Fibroblast of lung (primary cell): Measurements from ENCODE around the gene KATNAL1. TPM values are rescaled to one million over a fixed set of nuclear protein-coding genes. Genes with fewer than 3 reads are reported as not detected.

Experiments
- DNase-seq, 2 donors: peaks; one replicate each; pipeline versions ENCODE4 v3.0.0 to v3.0.0-alpha.2; 2010; ENCODE audit warnings: low read depth in 2 of 2
- H2AFZ ChIP-seq: 2 replicates; pipeline ENCODE4 v1.5.1; 2012; ENCODE audit warnings: low read length, control low read depth, inconsistent platforms
- H3K27ac ChIP-seq: 2 replicates; pipeline ENCODE4 v1.5.1; 2011; ENCODE audit warnings: low read length, control low read depth; ENCODE audit not compliant: insufficient read depth
- H3K27me3 ChIP-seq: 2 replicates; pipeline ENCODE4 v1.5.1; 2011; ENCODE audit warnings: mild to moderate bottlenecking, low read length; ENCODE audit not compliant: control insufficient read depth, insufficient read depth
- H3K36me3 ChIP-seq: 2 replicates; pipeline ENCODE4 v1.5.1; 2011; ENCODE audit warnings: low read length; ENCODE audit not compliant: control insufficient read depth, insufficient read depth
- H3K4me1 ChIP-seq: 2 replicates; pipeline ENCODE4 v1.5.1; 2011; ENCODE audit warnings: low read length; ENCODE audit not compliant: control insufficient read depth, insufficient read depth; ENCODE audit errors: extremely low read depth
- H3K4me2 ChIP-seq: 2 replicates; pipeline ENCODE4 v1.5.1; 2011; ENCODE audit warnings: low read length, control low read depth; ENCODE audit not compliant: insufficient read depth; ENCODE audit errors: extremely low read depth
- H3K4me3 ChIP-seq, 4 experiments: fragments of 200-600 bp in 1 of 4; sonication (generic) in 1 of 4; replicated peaks in 1 of 4; 2 replicates each; pipeline ENCODE4 v1.5.1; 2011 to 2016; ENCODE audit warnings: low read length in 4 of 4, low read depth in 3 of 4, mild to moderate bottlenecking in 3 of 4, control low read depth in 2 of 4, inconsistent platforms in 1 of 4, mixed read lengths in 1 of 4; ENCODE audit not compliant: insufficient read depth in 1 of 4; ENCODE audit errors: control extremely low read depth in 1 of 4
- H3K79me2 ChIP-seq: 2 replicates; pipeline ENCODE4 v1.5.1; 2012; ENCODE audit warnings: mild to moderate bottlenecking, low read length, inconsistent platforms; ENCODE audit not compliant: control insufficient read depth, insufficient read depth
- H3K9ac ChIP-seq: 2 replicates; pipeline ENCODE4 v1.5.1; 2011; ENCODE audit warnings: mild to moderate bottlenecking, low read length, control low read depth; ENCODE audit not compliant: insufficient read depth
- H3K9me3 ChIP-seq: 2 replicates; pipeline ENCODE4 v1.5.1; 2012; ENCODE audit warnings: low read depth, low read length; ENCODE audit not compliant: control insufficient read depth, insufficient read depth
- H4K20me1 ChIP-seq: 2 replicates; pipeline ENCODE4 v1.5.1; 2011; ENCODE audit warnings: low read length; ENCODE audit not compliant: control insufficient read depth, insufficient read depth; ENCODE audit errors: extremely low read depth
- EZH2 ChIP-seq: IDR thresholded peaks from 2 replicates; pipeline ENCODE4 v1.5.1; 2012; ENCODE audit warnings: low read length, control low read depth, mild to moderate bottlenecking; ENCODE audit errors: missing control alignments
- polyA plus RNA-seq, 2 donors: library from polyadenylated mRNA; depleted of rRNA in 1 of 2; stranded (reverse) in 1 of 2; unstranded in 1 of 2; fragments of >200 nt; gene quantifications; 2 replicates each; pipeline ENCODE4 v1.2.1, GENCODE V29; 2011 to 2012; ENCODE audit warnings: missing spikeins in 1 of 2
- total RNA-seq: library from RNA; depleted of rRNA; stranded (reverse); fragments of >200 nt; gene quantifications from 2 replicates; pipeline ENCODE4 v1.2.1, GENCODE V29; 2014
- TF ChIP-seq, protein P1 (sequence below), 2 donors: IDR thresholded peaks in 1 of 2; conservative IDR thresholded peaks in 1 of 2; 1 replicate in 1 of 2; 2 replicates in 1 of 2; pipeline ENCODE4 v1.5.1; 2011 to 2012; ENCODE audit warnings: low read length in 2 of 2, control low read depth in 1 of 2, inconsistent platforms in 1 of 2, low read depth in 1 of 2, mild to moderate bottlenecking in 1 of 2

The KATNAL1 gene
- total and polyA plus RNA-seq, 2 donors (not counting 1 experiment from before 2014, with no cell fraction given): 24.8 to 32.7 TPM

DNA sequence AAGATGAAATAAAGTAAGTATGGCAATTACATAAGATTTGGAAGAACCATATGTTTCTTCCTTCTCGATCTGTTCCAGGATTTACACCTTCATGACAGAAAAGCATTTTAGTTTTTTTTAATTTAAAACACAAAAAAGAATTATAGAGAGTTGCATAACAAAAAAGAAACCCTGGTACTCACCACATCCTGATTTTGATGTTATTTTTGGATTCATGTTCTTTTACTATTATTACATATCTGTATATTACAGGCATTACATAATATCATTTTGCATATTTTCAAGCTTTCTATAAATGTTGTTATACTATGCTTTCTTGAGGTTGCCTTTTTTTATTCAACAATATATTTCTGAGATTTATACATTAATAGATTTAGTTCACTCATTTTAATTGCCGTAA lies 6.7 kb upstream of the KATNAL1 start:
- DNase-seq: no peak
- Histone ChIP-seq H4K20me1 (no peaks in the 10 kb centered on the region), H2AFZ (no peak overlapping the region), H3K9ac (no peak overlapping the region), H3K27me3 (no peaks in the 10 kb centered on the region), H3K4me2 (no peak overlapping the region), H3K4me1 (peaks cover 2% of the 10 kb centered on the region), H3K79me2 (no peaks in the 10 kb centered on the region), H3K4me3 (no peak overlapping the region), H3K36me3 (no peaks in the 10 kb centered on the region), H3K27ac (no peak overlapping the region), H3K9me3 (no peaks in the 10 kb centered on the region)
- TF ChIP-seq EZH2: no peak
- TF ChIP-seq, protein P1, sequence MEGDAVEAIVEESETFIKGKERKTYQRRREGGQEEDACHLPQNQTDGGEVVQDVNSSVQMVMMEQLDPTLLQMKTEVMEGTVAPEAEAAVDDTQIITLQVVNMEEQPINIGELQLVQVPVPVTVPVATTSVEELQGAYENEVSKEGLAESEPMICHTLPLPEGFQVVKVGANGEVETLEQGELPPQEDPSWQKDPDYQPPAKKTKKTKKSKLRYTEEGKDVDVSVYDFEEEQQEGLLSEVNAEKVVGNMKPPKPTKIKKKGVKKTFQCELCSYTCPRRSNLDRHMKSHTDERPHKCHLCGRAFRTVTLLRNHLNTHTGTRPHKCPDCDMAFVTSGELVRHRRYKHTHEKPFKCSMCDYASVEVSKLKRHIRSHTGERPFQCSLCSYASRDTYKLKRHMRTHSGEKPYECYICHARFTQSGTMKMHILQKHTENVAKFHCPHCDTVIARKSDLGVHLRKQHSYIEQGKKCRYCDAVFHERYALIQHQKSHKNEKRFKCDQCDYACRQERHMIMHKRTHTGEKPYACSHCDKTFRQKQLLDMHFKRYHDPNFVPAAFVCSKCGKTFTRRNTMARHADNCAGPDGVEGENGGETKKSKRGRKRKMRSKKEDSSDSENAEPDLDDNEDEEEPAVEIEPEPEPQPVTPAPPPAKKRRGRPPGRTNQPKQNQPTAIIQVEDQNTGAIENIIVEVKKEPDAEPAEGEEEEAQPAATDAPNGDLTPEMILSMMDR (conservative IDR thresholded peaks at IDR 0.05 in 1 of 2, IDR thresholded peaks at IDR 0.05 in 1 of 2; ENCODE audit: low read depth in 1 of 2, low read length in 2 of 2): no peak

DNA sequence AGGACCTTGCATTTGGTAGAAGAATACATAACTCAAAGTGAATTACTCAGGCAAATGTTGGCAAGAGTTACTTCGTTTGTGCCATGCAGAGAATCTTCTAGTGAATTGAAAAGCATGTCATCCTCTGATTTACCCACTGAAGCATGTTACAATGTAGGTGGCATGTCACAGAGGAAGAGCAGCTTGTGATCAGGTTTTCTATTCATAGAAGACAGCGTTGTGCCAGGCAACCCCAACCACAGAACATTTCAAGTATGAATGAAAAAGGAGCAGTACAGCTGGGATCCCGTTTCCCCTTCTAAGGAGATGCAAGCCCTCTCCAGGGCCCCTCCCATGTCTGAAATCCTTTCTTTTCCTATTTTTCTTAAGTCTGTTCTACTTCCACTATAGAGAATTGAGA lies 6.0 kb upstream of the KATNAL1 start:
- Histone ChIP-seq H3K27me3 (no peaks in the 10 kb centered on the region), H3K4me1 (peaks cover 4% of the 10 kb centered on the region), H4K20me1 (no peaks in the 10 kb centered on the region), H3K4me3 (no peak overlapping the region), H3K27ac (no peak overlapping the region), H3K9me3 (no peaks in the 10 kb centered on the region), H3K9ac (no peak overlapping the region), H3K4me2 (no peak overlapping the region), H3K79me2 (no peaks in the 10 kb centered on the region), H2AFZ (no peak overlapping the region), H3K36me3 (no peaks in the 10 kb centered on the region)
- DNase-seq: peak in 1 of 2 donors; percentile 40
- no peak for TF ChIP-seq EZH2
- TF ChIP-seq, protein P1 (conservative IDR thresholded peaks at IDR 0.05 in 1 of 2, IDR thresholded peaks at IDR 0.05 in 1 of 2; ENCODE audit: low read depth in 1 of 2, low read length in 2 of 2): no peak

DNA sequence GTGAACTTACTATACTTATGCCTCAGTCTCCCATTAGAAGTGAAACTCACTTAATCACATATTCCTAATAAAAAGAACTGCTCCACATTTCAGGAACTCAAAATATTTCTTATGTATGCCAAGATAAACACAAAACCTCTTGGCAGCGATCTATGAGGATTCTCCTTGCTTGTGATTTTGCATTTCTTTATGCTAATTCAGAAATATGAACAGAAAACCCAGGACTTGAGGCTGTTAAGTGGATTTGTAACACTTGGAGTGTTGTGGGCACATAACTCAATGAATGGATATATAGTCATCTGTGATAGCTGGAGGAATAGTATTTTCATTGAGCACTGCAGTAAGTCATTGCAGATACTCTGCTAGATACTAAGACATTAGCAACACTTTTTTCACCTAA lies 5.6 kb upstream of the KATNAL1 start:
- Histone ChIP-seq H3K27ac (no peak overlapping the region), H3K9me3 (no peaks in the 10 kb centered on the region), H3K79me2 (no peaks in the 10 kb centered on the region), H3K9ac (no peak overlapping the region), H3K4me3 (no peak overlapping the region), H3K36me3 (no peaks in the 10 kb centered on the region), H3K4me1 (peaks cover 6% of the 10 kb centered on the region), H3K27me3 (no peaks in the 10 kb centered on the region), H4K20me1 (no peaks in the 10 kb centered on the region), H3K4me2 (peak overlapping the region; percentile 9), H2AFZ (no peak overlapping the region)
- TF ChIP-seq, protein P1 (conservative IDR thresholded peaks at IDR 0.05 in 1 of 2, IDR thresholded peaks at IDR 0.05 in 1 of 2; ENCODE audit: low read depth in 1 of 2, low read length in 2 of 2): no peak
- no peak for TF ChIP-seq EZH2
- DNase-seq: peak; percentile 47 to 85
